ENCODE data around the gene NOL9. TPM values are rescaled to one million over a fixed set of nuclear protein-coding genes. Genes with fewer than 3 reads are reported as not detected.

NOL9 gene
- total RNA-seq, 1 donor from 2014 or later, result 32.5 TPM

DNA sequence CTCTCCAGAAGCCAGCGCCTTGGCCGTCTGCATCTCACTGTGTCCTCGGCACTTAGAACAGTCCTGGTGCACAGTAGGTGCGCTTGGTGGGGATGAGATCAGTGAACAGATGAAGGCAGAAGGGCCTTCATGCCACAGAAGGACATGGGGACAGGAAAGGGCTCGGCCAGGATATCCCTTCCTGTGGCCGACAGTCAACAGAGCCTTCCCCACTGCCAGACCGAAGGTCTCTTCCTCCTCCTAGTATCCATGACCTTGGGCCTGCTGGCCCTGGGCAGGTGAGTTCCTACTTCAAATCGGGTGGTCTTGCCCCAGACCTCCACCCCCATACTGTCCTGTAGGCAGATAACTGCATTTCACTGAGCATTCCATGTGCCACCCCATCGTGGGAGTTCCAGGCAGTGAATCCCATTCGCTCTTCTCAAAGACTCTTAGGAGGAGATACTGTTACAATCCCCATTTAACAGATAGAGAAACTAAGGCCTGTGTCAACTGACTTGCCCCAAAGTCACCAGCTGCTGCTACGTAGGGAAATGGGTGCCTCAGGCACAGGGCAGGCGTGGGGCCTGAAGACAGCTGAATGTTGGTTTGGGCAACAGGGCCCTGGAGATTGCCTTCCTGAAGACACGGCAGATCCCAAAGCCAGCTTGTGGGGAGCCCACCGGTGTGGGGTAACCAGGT is 66.4 kb downstream of the NOL9 start:
- no peak overlapping the region for H3K4me3 ChIP-seq (ENCODE audit: low read depth, low read length)
- H3K27me3 ChIP-seq (ENCODE audit: control insufficient read depth, insufficient read depth, low read length), result no peaks in the 10 kb centered on the region
- no peaks in the 10 kb centered on the region for H3K36me3 ChIP-seq (ENCODE audit: control insufficient read depth, insufficient read depth, low read length)
- no peak for TF ChIP-seq CTCF (IDR thresholded peaks at IDR 0.05; ENCODE audit: insufficient read depth, low read length, poor library complexity, severe bottlenecking)
- DNase-seq (ENCODE audit: low read depth), result no peak

GRCh38 chr1:6486433-6487011 is 67.8 kb downstream of the NOL9 start:
- peak; percentile 99 for TF ChIP-seq CTCF (IDR thresholded peaks at IDR 0.05; ENCODE audit: insufficient read depth, low read length, poor library complexity, severe bottlenecking)
- DNase-seq (ENCODE audit: low read depth), result peak; percentile 44
- no peaks in the 10 kb centered on the region for H3K27me3 ChIP-seq (ENCODE audit: control insufficient read depth, insufficient read depth, low read length)
- no peaks in the 10 kb centered on the region for H3K36me3 ChIP-seq (ENCODE audit: control insufficient read depth, insufficient read depth, low read length)
- H3K4me3 ChIP-seq (ENCODE audit: low read depth, low read length), result no peak overlapping the region

DNA sequence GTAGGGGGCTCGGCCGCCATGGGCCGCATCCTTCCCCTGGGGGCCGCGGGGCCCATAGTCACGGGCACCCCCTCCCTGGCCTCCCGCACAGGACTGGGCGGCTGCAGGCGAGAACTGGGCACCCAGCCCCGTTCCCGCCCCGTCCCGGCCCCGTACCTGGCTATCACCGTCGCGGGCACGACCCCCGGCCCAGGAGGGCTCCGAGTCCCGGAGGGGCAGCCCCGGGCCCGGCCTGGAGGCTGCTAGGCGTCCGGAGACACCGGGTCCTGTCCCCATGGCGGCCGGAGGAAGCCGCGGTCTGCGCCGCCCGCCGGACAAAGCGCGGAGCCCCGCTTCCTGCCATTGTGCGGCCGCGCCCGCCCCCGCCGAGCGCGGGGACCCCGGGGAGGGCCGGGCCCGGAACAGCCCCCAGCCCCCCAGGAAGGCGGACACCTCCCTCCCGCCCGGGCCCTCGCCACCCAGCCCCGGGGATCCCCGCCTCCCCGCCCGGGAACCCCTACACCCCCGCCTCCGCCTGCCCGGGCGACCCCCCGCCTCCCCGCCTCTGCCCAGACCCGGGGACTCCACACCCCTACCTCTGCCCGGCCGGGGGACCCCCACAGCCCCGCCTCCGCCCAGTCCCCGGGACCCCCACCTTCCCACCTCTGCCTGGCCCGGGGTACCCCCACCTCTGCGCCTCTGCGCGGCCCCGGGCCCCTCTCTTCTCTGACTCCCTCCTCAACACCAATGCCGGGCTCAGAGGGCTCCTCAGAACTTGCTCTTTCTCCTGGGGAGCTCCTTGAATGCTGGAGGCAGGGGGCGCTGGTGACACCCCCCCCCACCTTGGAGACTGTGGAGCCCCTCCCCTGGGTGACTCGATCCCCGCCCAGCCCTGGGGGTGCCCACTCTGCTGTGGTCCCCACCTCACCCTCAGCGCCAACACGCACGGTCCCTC is 68.9 kb downstream of the NOL9 start:
- TF ChIP-seq CTCF (IDR thresholded peaks at IDR 0.05; ENCODE audit: insufficient read depth, low read length, poor library complexity, severe bottlenecking), result peak; percentile 27
- H3K27me3 ChIP-seq (ENCODE audit: control insufficient read depth, insufficient read depth, low read length), result no peaks in the 10 kb centered on the region
- H3K4me3 ChIP-seq (ENCODE audit: low read depth, low read length), result peak overlapping the region; percentile 65
- DNase-seq (ENCODE audit: low read depth), result no peak
- H3K36me3 ChIP-seq (ENCODE audit: control insufficient read depth, insufficient read depth, low read length), result no peaks in the 10 kb centered on the region

DNA sequence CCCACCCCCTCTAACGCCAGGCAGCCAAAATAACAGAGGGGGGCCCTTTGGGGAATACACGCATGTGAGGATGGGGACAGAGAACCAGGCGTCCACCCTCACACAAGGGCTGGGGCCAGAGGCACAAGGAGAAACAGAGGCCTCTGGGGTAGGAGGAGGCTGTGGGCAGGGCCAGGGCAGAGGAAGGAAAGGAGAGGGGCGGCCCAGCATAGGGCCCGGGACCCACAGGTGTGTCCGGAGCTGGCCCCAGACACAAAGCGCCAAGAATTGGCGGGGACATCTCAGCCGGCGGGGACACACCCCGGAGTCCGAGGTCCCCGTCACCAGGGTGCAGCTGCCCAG is 69.5 kb downstream of the NOL9 start:
- H3K36me3 ChIP-seq (ENCODE audit: control insufficient read depth, insufficient read depth, low read length), result no peaks in the 10 kb centered on the region
- H3K4me3 ChIP-seq (ENCODE audit: low read depth, low read length), result peak overlapping the region; percentile 65
- no peak for TF ChIP-seq CTCF (IDR thresholded peaks at IDR 0.05; ENCODE audit: insufficient read depth, low read length, poor library complexity, severe bottlenecking)
- no peaks in the 10 kb centered on the region for H3K27me3 ChIP-seq (ENCODE audit: control insufficient read depth, insufficient read depth, low read length)
- DNase-seq (ENCODE audit: low read depth), result no peak

- no peak overlapping the region for H3K4me3 ChIP-seq (ENCODE audit: low read depth, low read length)
- no peaks in the 10 kb centered on the region for H3K36me3 ChIP-seq (ENCODE audit: control insufficient read depth, insufficient read depth, low read length)
- H3K27me3 ChIP-seq (ENCODE audit: control insufficient read depth, insufficient read depth, low read length), result no peaks in the 10 kb centered on the region
- DNase-seq (ENCODE audit: low read depth), result no peak
- TF ChIP-seq CTCF (IDR thresholded peaks at IDR 0.05; ENCODE audit: insufficient read depth, low read length, poor library complexity, severe bottlenecking), result no peak
These were observed 70.6 kb downstream of the NOL9 start for GRCh38 chr1:6483761-6484117.

Data from kidney epithelial cell (primary cell).